HEK293 (cell line): ENCODE measurements around the gene GREM2.

Experiments used
- CTCF ChIA-PET: fragments of 350-600 bp; formaldehyde crosslinking; extraction: SDS; loops from one replicate; lab custom pipeline; 2021; ENCODE audit warnings: antibody characterized with exemption; lab: Yijun Ruan, JAX
- POLR2A ChIA-PET: fragments of 300-600 bp; formaldehyde crosslinking; extraction: SDS; loops from one replicate; lab custom pipeline; 2020; ENCODE audit warnings: antibody characterized with exemption, inconsistent platforms; lab: Yijun Ruan, JAX
- H3K27ac ChIP-seq: fragments of 200-500 bp; sonication (Bioruptor generic); 2 replicates; pipeline ENCODE4 v1.5.1; 2014; ENCODE audit warnings: low read depth, low read length, control low read depth, inconsistent platforms; ENCODE audit errors: extremely low read depth
- H3K36me3 ChIP-seq, 2 experiments: fragments of 200-500 bp in 1 of 2; sonication (Bioruptor generic) in 1 of 2; 1 replicate in 1 of 2; 2 replicates in 1 of 2; pipeline ENCODE4 v1.5.1; 2014 to 2017; ENCODE audit warnings: inconsistent platforms in 2 of 2, low read length in 2 of 2; ENCODE audit not compliant: control insufficient read depth in 2 of 2, insufficient read depth in 1 of 2
- H3K4me1 ChIP-seq: fragments of 200-500 bp; sonication (Bioruptor generic); 2 replicates; pipeline ENCODE4 v1.5.1; 2014; ENCODE audit warnings: mild to moderate bottlenecking, low read length, inconsistent platforms; ENCODE audit not compliant: control insufficient read depth, insufficient read depth
- H3K4me3 ChIP-seq: 2 replicates; pipeline ENCODE4 v1.5.1; 2011; ENCODE audit warnings: low read depth, mild to moderate bottlenecking, control low read depth, low read length, moderate library complexity
- H3K9me3 ChIP-seq: fragments of 200-500 bp; sonication (Bioruptor generic); 2 replicates; pipeline ENCODE4 v1.5.1; 2014; ENCODE audit warnings: low read depth, low read length, inconsistent platforms; ENCODE audit not compliant: control insufficient read depth, insufficient read depth
- GFI1B ChIP-seq: fragments of 450-650 bp; formaldehyde crosslinking; IDR thresholded peaks from 2 replicates; pipeline ENCODE4 v1.5.1; 2016; ENCODE audit warnings: missing biosample characterization, missing genetic modification characterization
- GLIS2 ChIP-seq: fragments of 450-650 bp; formaldehyde crosslinking; IDR thresholded peaks from 2 replicates; pipeline ENCODE4 v1.5.1; 2016; ENCODE audit warnings: missing biosample characterization, missing genetic modification characterization
- MZF1 ChIP-seq: fragments of 450-650 bp; formaldehyde crosslinking; IDR thresholded peaks from 2 replicates; pipeline ENCODE4 v1.5.1; 2017; ENCODE audit warnings: missing biosample characterization, missing genetic modification characterization, borderline replicate concordance
- PRDM4 ChIP-seq: fragments of 450-650 bp; formaldehyde crosslinking; IDR thresholded peaks from 2 replicates; pipeline ENCODE4 v1.5.1; 2017; ENCODE audit warnings: missing biosample characterization, missing genetic modification characterization
- PRDM6 ChIP-seq: fragments of 450-650 bp; formaldehyde crosslinking; IDR thresholded peaks from 2 replicates; pipeline ENCODE4 v1.5.1; 2017; ENCODE audit warnings: missing biosample characterization, missing genetic modification characterization
- ZFP69B ChIP-seq: fragments of 450-650 bp; formaldehyde crosslinking; IDR thresholded peaks from 2 replicates; pipeline ENCODE4 v1.5.1; 2016; ENCODE audit warnings: missing biosample characterization, missing genetic modification characterization
- ZNF366 ChIP-seq: fragments of 450-650 bp; formaldehyde crosslinking; conservative IDR thresholded peaks from 2 replicates; pipeline ENCODE4 v1.5.1; 2016; ENCODE audit warnings: missing biosample characterization, missing genetic modification characterization
- ZNF549 ChIP-seq: fragments of 450-650 bp; IDR thresholded peaks from 2 replicates; pipeline ENCODE4 v1.5.1; 2018; ENCODE audit warnings: missing biosample characterization, missing genetic modification characterization, mild to moderate bottlenecking, inconsistent platforms, moderate library complexity
- ZNF555 ChIP-seq: fragments of 450-650 bp; formaldehyde crosslinking; conservative IDR thresholded peaks from 2 replicates; pipeline ENCODE4 v1.5.1; 2017; ENCODE audit warnings: missing biosample characterization, mild to moderate bottlenecking, missing genetic modification characterization, inconsistent platforms
- ZNF626 ChIP-seq: fragments of 450-650 bp; sonication (Bioruptor Pico); formaldehyde crosslinking; IDR thresholded peaks from 2 replicates; pipeline ENCODE4 v1.5.1; 2018; ENCODE audit warnings: missing biosample characterization, missing genetic modification characterization, inconsistent platforms
- ZNF645 ChIP-seq: fragments of 450-650 bp; formaldehyde crosslinking; IDR thresholded peaks from 2 replicates; pipeline ENCODE4; 2016; ENCODE audit warnings: missing biosample characterization, missing genetic modification characterization
- ZNF664 ChIP-seq: fragments of 450-650 bp; formaldehyde crosslinking; IDR thresholded peaks from 2 replicates; pipeline ENCODE4 v1.5.1; 2016; ENCODE audit warnings: missing biosample characterization, missing genetic modification characterization
- ZNF701 ChIP-seq: fragments of 450-650 bp; formaldehyde crosslinking; IDR thresholded peaks from 2 replicates; pipeline ENCODE4 v1.5.1; 2016; ENCODE audit warnings: missing biosample characterization, missing genetic modification characterization
- ZNF791 ChIP-seq: fragments of 450-650 bp; formaldehyde crosslinking; IDR thresholded peaks from 2 replicates; pipeline ENCODE4 v1.5.1; 2016; ENCODE audit warnings: missing biosample characterization, missing genetic modification characterization
- ZNF792 ChIP-seq: fragments of 450-650 bp; formaldehyde crosslinking; IDR thresholded peaks from 2 replicates; pipeline ENCODE4 v1.5.1; 2016; ENCODE audit warnings: missing biosample characterization, missing genetic modification characterization
- ZNF830 ChIP-seq: fragments of 450-650 bp; IDR thresholded peaks from 2 replicates; pipeline ENCODE4 v1.5.0; 2018; ENCODE audit warnings: missing biosample characterization, missing genetic modification characterization, low read depth, mild to moderate bottlenecking, moderate library complexity

Gene GREM2

GRCh38 chr1:240524356-240525069 lies 87.4 kb downstream of the GREM2 start (continued):
- TF ChIP-seq ZNF626 (tag by site-specific recombination): no peak
- TF ChIP-seq ZNF701: no peak
- 0 out of 2 replicates have a peak, but pooled peaks have one; percentile 36 for TF ChIP-seq ZNF549 (tag by site-specific recombination)
- no peak for TF ChIP-seq ZFP69B (tag by site-specific recombination)
- TF ChIP-seq, all 188 proteins: peak for 8

GRCh38 chr1:240522122-240522822 lies 89.7 kb downstream of the GREM2 start:
- CTCF ChIA-PET: interaction anchor here (0.6 to 1.0 kb wide), 5 partner anchors 18 to 1417 kb away, joined by 3 to 5 read pairs (median 3); no protein-coding TSS in a partner anchor
- H3K36me3 ChIP-seq: no peaks in the 10 kb centered on the region
- POLR2A ChIA-PET: no interaction called here

GRCh38 chr1:240517891-240518290 lies 94.1 kb downstream of the GREM2 start:
- Histone ChIP-seq H3K4me3 (no peak overlapping the region), H3K27ac (no peak overlapping the region), H3K36me3 (no peaks in the 10 kb centered on the region), H3K4me1 (peaks cover 26% of the 10 kb centered on the region), H3K9me3 (no peaks in the 10 kb centered on the region)
- TF ChIP-seq ZNF555 (tag by site-specific recombination): no peak
- TF ChIP-seq GLIS2 (tag by site-specific recombination): no peak
- TF ChIP-seq ZNF792 (tag by site-specific recombination): no peak
- TF ChIP-seq ZNF366: no peak
- TF ChIP-seq ZNF791 (tag by site-specific recombination): no peak
- no peak for TF ChIP-seq ZNF645 (tag by site-specific recombination)
- CTCF ChIA-PET: interaction anchor here (0.6 kb wide), 1 partner anchor 753 kb away, joined by 3 read pairs; no protein-coding TSS in a partner anchor
- POLR2A ChIA-PET: no interaction called here

More at GRCh38 chr1:240522122-240522822, 89.7 kb downstream of the GREM2 start:
- no peaks in the 10 kb centered on the region for H3K9me3 ChIP-seq
- no peak overlapping the region for H3K27ac ChIP-seq
- H3K4me1 ChIP-seq: peaks cover 27% of the 10 kb centered on the region
- H3K4me3 ChIP-seq: no peak overlapping the region
- TF ChIP-seq ZNF830 (tag by site-specific recombination) (no peak), PRDM4 (no peak), PRDM6 (tag by site-specific recombination) (peak; percentile 52; the same call in 1 of the 2 replicates), GFI1B (tag by site-specific recombination) (0 out of 2 replicates have a peak, but pooled peaks have one; percentile 2), MZF1 (tag by site-specific recombination) (peak; percentile 74; the same call in 1 of the 2 replicates), ZNF664 (tag by site-specific recombination) (0 out of 2 replicates have a peak, but pooled peaks have one; percentile 13)
